GM10266 (cell line): ENCODE results near the gene CTF1.

ENCODE experiments used
- DNase-seq: peaks from one replicate; pipeline ENCODE4 v3.0.0; 2012; ENCODE audit errors: extremely low spot score
- TF ChIP-seq, protein P1 (sequence below): IDR thresholded peaks from 2 replicates; pipeline ENCODE4 v1.5.1; 2012; ENCODE audit warnings: mild to moderate bottlenecking, low read depth; ENCODE audit not compliant: control insufficient read depth, insufficient read depth; ENCODE audit errors: missing control alignments

The CTF1 gene

DNA sequence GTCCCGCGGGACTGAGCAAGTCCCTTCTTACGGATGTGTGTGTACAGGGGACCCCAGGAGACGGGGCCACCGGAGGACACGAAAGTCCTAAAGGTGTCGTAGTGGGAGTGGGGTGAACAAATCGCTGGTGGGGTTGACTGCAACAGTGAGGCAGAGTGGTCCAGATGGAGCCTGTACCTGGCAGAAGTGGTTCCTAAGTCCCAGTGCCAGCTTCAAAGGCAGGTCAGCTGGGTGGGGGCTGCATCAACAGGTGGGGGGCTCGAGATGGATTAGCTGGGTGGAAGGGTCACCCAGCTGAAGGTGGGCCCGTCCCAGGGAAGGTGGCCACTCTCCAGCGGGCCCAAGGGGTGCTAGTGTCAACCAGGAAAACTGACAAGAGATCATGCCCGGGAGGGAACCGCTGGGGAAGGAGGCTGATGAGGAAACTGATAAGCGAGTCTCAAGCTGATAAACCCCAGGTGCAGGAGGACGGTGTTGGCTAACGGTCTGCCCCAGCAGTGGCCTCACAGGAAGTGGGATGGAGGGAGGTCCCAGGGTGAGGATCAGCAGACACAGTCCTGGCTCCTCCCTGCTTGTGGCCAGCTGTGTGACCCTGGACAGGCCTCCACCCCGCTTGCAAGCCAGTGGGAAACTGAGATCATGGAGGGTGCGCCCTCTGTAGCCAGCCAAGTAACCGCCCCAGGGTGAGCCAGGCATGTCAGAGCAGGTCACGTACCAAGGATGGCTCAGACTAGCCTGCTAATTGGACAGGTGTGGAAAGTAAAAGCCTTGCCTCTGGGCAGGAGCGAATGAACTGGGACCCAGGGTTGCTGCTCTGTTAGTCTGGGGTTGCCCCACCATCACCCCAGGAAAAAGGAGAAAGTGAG, 53.5 kb downstream of the CTF1 start:
- TF ChIP-seq, protein P1, sequence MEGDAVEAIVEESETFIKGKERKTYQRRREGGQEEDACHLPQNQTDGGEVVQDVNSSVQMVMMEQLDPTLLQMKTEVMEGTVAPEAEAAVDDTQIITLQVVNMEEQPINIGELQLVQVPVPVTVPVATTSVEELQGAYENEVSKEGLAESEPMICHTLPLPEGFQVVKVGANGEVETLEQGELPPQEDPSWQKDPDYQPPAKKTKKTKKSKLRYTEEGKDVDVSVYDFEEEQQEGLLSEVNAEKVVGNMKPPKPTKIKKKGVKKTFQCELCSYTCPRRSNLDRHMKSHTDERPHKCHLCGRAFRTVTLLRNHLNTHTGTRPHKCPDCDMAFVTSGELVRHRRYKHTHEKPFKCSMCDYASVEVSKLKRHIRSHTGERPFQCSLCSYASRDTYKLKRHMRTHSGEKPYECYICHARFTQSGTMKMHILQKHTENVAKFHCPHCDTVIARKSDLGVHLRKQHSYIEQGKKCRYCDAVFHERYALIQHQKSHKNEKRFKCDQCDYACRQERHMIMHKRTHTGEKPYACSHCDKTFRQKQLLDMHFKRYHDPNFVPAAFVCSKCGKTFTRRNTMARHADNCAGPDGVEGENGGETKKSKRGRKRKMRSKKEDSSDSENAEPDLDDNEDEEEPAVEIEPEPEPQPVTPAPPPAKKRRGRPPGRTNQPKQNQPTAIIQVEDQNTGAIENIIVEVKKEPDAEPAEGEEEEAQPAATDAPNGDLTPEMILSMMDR, result peak; percentile 42
- DNase-seq, result peak; percentile 74

DNA sequence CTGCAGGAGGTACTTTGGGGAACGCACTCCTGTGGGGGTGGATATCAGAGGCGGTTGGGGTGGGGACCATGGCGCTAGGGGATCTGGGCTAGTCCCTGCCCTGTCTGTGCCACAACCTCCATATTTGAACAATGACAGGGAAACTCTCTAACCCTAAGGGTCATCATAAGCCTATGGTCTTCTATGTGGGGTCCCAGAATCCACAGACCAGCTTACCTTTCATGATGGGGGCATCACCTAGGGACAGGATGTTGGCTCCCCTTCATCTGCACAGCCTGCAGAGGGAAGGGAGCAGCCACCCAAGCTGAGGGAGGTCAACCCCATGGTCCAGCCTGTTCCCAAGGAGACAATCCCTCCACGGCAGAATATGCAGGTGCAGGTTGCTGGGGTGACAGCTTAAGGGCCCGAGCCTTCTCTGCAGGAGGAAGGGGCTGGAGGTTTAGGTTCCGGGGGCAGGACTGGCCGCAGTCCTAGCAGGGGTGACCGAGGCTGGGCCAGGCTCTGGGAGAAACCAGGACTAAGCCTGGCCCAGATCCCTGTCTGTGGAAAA, 54.2 kb downstream of the CTF1 start:
- DNase-seq, result no peak

DNA sequence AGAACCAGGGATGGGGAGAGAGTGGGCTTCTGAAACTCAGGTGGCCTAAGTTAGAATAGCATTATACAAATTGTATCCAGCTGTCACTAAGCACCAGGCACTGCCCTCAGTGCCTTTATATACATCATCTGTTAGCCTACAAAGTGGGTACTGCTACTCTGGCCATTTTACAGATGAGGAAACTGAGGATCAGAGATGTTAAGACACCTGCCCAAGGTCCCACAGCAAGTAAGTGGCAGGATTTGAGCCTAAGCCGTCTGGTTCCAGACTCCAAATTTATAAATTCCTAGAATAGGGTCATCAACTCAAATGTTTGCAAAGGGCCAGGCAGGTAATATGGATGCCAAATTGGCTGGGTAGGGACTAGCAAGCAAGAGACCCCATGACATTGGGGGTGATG, 54.8 kb downstream of the CTF1 start:
- no peak for DNase-seq
- TF ChIP-seq, protein P1, result no peak

More for the DNA sequence above, 54.2 kb downstream of the CTF1 start:
- TF ChIP-seq, protein P1, result no peak

DNA sequence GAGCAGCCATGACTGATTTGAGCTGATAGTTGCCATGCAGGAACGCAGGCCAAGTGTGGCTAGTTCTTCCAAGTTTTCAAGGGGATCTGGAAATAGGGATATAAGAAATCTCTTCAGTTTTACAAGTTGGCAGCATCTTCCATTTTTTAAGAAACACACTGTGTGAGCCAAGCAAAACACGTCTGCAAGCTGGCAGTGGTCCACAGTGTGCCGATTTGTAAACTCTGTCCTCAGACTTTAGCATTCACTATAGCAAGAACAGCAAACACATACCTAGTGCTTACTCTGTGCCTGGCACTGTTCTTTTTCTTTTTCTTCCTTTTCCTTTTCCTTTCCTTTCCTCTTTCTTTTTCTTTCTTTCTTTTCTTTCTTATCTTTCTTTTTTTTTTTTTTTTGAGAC, 55.3 kb downstream of the CTF1 start:
- TF ChIP-seq, protein P1, result no peak
- DNase-seq, result no peak

DNA sequence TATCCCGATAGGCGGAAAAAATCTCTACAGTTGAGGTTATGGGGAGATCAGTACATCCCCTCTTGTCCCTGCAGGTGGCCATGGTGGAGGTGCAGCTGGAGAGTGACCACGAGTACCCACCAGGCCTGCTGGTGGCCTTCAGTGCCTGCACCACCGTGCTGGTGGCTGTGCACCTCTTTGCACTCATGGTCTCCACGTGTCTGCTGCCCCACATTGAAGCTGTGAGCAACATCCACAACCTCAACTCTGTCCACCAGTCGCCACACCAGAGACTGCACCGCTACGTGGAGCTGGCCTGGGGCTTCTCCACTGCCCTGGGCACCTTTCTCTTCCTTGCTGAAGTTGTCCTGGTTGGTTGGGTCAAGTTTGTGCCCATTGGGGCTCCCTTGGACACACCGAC, 56.7 kb downstream of the CTF1 start:
- TF ChIP-seq, protein P1, result no peak
- no peak for DNase-seq
